Left forelimb (tissue), 1 donor: ENCODE measurements around the gene SLC6A17.

Source experiments
- DNase-seq: peaks from one replicate; pipeline ENCODE4 v3.0.0-alpha.2; 2018; ENCODE audit warnings: low spot score

SLC6A17 gene

DNA sequence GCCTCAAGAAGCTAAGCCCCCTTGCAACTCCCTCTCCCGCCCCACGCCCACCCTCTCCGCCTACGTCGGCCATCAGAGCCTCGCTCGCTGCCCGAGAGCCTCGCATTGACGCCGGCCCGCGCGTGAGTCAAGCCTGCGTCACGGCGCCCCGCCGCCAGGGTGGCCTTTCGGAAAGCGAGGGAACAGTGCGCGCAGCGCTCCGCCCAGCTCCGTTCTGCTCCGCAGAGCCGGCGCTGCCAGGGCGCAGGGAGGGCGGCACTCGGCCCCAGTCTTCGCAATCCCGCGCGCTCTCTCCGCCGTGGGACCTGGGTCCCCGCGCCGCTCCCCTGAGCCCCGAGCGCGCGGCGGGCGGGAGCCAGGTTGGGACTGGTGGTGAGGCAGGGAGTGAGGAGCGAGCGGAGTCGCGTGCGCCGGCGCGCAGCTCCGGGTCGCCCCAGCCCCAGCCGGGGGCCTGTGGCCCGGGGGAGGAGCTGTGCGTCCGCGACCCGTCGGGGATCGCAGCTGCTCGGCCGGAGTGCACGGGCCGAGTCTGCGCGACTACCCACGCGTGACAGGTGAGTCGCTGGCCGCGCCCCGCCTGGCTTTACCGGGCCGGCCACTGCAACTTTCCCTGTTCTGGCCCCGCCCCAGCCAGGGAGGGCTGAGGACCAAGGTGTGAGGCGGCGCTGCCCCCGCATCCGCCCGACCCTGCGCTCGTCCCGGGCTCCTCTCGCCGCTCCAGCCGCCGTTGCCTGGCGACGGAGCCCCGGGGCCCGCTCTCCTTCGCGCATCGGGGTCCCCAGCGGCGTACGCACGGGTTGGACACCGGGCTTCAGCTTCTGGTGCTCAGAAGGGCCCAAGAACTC is at the start of gene SLC6A17:
TSS of gene SLC6A17 (plus strand) at position 165 of the 845 bp plus-strand sequence. CDS start 16,436 bp downstream, outside the sequence.
- DNase-seq = no peak

DNA sequence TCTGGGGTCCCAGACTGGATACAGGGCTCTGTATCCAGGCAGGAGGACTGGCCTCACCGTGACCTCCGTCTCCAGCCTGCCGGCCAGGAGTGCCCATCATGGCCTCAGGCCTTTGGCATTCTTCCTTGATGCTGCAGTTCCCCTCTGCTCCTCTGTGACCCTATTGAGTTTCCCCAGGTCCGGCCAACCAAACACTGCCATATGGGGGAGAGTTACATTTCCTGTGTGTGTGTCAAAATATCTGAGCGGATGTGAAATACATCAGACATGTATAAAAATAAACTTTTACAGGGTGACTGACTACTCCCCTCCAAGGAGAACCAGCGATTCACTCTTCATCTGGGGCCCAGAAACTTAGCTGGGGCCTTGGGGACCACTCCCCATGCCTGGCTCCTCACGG is 48.2 kb upstream of the SLC6A17 start:
- DNase-seq = no peak

DNA sequence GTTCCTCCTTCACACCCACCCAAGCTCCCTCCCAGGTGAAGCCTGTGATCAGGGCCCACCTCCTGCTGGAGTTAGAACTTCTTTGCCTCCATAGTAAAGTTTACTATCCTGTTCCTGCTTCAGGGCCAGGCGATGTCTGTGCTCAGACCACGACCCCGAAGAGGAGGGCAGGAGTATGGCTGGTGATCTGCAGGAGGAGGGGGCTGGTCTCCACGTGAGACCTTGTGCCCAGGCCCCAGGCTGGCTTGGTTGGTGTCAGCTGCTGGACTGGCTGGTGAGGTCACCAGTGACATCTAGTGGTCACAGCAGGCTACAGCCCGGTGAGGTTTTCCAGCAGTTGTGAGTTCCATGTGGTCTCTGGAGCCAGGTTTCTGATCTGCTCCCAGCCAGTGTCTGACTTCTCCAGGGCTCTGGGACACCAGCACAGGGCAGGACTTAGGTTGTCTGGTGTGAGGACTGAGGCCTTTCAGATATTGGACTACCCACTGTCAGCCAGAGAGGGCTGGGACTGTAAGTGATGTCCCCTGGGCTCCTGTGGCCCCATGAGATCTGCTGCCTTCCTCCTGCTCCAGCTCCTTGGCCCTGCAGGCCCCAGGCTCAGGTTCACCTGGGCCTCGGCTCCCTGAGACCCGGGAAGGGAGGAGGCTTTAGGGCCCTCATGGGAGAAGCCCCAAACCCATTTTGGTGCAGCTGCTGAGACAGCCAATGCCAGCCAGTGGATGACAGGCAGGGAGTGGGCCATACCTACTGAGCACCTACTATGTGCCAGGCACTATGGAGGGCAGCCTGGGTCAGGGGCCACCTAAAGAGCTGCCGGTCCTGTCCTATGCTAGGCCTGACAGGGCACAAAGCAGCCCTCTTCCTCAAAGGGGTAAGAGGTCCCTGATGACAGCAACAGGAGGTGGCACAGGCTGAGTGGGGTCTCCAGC is 44.0 kb upstream of the SLC6A17 start:
- peak; percentile 85 for DNase-seq

DNA sequence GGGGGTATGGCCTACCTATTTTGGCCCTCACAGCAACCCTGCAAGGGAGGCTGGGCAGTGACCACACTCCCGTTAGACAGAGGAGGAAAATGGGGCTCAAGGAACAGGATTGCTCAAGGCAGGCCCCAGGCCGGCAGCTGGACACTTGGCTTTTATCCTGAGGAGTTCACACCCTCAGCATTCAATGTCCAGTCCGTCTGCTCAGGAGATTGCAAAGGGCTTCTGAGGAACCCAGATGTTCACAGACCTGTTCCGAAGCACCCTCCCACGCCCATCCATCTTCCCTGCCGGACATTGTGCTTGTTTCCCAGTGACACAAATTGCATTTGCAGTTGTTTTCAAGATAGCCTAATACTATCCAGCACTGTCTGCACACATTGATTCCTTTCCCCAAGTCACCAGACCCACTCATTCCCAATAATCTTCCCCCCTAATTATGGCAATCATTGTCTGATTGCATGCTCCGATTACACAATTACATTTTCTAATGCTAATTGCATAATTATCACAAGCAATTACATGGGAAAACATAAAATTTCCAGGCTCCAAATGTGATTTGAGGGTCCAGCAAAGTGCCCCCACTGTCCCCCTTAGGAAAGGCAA is 42.3 kb upstream of the SLC6A17 start:
- DNase-seq = no peak

DNA sequence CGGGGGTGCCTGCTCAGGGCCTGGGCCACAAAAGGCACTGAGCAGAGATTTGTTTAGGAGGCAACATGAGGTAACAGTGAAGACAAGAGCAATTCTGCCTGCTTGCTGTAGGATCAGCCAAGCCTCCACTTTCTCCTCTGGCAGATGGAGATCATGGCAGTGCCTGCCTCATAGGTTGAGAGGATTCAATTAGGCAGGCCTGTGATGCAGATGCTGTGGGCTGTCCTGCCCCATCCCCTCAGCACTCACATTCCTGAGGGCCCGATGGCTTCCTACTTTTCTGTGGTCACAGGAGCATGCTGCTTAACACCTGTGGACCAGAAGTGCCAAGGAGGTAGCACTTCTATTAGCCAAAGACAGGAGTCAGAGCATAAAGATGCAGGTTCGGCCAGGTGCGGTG is 39.2 kb upstream of the SLC6A17 start:
- DNase-seq = no peak

DNA sequence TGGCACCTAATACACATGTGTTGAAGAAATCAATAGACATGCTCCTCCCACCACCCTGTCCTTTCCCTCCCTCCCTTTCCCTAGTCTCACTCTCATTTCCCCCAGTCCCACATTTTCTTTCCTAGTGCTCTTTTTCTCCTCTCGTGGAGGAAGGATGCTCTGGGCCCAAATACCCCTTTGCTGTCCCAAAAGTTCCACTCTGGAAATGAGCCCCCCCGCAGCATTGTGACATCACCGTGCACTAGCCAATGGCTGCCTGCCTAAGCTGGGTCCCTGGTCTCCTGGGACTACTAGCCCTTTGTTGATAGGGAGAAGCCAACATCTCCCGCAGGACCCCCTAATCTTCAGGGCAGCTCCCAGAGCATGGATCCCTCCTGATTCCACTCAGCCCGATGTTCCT is 38.2 kb upstream of the SLC6A17 start, which contains the start of gene UBL4B:
TSS of gene UBL4B (plus strand) at position 301 of the 400 bp plus-strand sequence. CDS start at position 393, 92 bp downstream.
- DNase-seq = no peak

DNA sequence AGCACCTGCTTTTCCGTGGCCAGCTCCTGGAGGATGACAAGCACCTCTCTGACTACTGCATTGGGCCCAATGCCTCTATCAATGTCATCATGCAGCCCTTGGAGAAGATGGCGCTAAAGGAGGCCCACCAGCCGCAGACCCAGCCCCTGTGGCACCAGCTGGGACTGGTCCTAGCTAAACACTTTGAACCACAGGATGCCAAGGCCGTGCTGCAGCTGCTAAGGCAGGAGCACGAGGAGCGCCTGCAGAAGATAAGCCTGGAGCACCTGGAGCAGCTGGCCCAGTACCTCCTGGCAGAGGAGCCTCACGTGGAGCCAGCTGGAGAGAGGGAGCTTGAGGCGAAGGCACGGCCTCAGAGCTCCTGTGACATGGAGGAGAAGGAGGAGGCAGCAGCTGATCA is 37.6 kb upstream of the SLC6A17 start:
- DNase-seq = no peak

DNA sequence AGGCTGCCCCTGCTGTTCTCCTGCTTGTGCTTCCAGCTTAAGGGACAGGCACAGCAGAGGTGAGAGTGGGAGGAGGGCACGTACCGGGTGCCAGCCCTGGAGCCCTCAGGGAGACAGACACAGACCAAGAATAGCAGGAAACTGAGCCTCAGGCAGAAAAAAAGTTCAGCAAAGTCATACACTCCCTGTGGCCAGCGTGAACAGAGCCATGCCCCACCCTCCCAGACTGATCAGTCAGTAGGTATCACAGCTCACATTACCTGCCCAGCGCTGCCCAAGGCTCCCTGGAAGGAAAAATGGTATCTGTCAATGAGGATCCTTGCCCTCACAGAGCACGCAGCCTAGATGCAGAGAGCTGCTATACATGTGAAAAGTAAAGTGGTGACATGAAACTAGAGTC is 36.7 kb upstream of the SLC6A17 start:
- no peak for DNase-seq

DNA sequence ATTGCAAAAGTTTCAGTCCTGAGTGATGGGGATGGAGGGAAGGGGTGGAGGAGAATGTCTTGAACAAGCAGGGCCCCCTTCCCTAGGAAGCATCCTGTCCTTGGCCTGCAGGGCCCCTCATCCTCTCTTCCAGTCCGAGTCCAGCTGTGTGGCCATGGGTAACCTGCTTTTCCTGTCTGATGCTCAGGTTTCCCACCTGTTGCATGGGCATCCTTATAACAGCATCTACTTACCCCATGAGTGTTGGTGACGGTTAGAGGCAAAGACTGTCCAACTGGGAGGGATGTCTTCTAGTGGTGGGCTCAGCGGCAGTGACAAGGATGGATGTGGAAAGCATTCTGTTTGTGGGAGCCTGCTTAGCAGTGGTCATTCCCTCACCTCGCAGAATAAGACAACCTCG is 36.1 kb upstream of the SLC6A17 start:
- DNase-seq = no peak

DNA sequence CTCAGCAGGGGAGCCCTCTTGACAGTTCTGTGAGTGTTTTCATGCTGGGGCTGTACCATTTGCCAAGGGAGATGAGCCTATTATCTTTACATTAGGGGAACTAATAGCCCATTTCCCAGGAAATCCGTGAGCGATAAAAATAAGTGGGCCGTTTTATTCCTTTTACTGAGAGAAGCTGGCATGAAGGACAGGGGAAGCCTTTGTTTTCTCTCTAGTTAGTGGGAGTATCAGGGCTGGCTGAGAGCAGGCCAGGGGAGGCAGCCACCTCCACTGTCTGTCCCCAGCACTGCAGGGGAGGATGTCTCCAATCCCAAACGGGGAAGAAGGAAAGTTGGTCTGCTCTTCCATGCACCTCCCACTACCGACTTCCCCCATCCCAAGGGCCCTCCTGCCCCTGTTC is 35.5 kb upstream of the SLC6A17 start:
- DNase-seq = no peak

DNA sequence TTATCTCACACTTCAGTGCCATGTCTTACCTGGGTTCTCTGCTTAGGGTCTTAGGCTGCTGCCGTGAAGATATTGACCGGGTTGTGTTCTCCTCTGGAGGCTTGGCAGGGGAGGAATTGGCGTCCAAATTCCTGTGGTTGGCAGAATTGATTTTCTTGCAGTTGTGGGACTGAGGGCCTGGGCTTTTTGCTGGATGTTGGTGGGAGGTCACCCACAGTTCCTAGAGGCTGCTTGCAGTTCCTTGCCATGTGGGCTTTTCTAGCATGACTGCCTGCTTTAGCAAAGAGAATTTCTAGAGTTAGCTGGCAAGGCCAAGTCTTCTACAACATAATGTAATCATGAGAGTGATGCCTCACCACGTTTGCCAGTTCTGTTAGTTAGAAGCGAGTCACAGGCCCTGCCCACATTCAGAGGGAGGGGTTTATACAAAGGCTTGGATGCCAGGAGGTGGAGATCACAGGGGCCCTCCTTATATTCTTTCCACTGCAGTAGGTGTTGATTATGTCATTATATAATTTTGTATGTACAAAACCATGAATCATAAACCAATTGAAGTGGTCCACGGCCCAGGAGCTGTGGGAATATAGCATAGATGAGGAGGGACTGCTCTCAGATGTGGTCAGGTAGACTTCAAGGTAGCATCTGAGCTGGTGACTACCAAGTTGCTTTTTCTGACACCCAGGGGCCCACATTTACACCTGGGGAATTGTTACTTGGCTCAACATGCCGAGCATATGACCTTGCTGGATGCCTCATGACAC is 31.5 kb upstream of the SLC6A17 start:
- DNase-seq = no peak

DNA sequence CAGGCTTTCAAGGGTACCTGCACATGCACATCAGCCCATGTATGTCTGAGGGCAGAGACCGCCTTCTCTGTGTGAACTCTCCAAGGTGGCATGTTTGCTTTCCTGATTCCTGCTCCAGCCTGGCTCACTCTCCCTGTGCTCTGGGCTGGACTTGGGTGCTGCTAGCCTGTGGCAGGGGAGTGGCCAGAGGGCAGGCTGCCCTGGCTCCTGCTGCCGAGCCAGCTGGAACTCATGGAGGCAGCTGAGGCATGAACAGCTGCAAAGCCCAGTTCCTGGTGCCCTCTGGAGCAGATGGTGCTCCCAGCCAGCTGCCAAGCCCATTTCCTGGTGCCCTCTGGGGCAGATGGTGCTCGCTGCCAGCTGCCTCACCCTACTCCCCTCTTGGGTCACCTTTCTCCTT is 30.5 kb upstream of the SLC6A17 start:
- DNase-seq = no peak

DNA sequence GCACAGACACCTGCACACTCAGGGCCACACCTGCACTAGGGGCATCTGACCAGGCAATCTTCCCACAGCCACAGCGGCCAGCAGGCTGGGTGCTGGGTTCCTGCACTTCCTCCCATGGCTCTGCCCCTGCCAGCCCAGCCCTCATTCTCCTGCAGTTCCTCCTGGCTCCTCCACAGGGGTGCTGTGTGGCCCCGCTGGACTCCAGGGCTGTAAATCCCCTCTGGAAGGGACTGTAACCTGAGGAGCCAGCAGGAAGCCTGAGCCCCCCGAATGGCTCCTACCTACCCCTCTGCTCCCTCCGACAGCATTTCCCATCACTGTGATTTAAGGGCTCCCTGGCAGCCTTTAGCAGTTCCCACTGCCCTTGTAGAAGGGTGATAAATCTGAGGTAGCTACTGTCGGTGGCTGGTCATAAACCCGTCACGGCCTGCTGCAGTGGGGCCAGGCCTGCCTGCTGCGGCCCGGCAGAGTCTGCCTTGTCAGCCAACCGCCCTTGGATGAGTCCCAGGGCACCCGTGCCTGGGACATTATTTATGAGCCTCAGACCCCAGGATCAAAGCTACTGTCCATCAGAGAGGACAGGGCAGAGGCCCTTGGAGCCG is 29.2 kb upstream of the SLC6A17 start:
- DNase-seq = no peak

DNA sequence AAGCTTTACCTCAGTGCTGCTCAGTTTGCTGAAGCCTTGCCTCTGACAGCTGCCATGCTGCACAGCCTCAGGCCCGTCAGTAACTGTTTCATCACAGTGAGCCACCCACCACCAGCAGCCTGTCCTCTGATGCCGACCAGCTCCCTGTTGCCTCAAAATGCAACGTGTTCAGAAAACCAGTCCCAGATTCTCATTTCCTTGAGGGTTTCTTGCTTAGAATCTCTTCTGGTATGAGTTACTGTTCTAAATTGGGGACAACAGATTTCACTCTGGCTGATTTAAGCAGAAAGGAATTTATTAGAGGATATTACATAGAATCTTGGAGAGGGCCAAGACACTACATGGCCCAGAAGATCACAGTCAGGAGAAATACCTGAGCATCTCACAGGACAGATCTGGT is 27.1 kb upstream of the SLC6A17 start:
- DNase-seq = no peak

DNA sequence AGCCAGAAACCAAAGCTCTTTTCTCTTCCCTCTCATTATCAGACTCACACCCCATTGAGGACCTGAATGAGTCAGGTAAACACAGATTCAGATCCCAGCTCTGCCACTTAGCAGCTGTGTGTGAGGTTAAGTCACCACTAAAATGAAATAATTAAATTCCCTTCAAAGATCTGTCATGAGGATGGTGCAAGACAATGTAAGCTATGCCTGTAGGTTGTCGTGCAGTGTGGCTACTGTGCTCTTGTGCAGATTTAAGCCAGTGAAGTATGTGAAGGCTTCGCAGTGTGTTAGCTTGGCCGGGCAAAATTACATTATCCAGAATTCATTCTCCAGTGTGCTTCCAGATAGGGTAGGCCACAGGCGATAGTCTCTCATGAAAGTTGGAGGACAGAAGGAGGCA is 24.5 kb upstream of the SLC6A17 start:
- no peak for DNase-seq

DNA sequence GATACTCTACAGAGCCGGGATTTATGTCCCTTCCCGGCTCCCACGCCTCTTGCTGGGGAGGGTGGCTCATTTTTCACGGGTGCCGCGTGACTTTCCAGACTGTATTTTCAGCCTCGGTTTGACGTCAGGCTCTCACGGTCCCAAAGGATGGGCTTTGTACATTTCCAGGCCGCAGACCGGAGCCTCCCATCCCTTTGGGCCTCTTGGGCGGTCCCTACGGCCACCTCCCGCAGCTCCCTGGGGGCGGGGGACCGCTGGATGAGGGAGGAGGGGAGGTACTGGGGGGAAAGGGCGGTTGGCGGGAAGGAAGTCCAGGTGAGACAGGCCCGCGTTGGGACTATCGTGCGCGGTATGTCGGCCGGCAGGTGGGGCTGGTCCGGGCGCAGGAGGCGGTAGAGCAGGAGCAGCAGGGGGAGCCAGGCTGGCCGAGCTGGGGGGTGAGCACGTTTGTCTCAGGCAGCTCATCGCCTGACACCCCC is 20.1 kb upstream of the SLC6A17 start:
- no peak for DNase-seq

DNA sequence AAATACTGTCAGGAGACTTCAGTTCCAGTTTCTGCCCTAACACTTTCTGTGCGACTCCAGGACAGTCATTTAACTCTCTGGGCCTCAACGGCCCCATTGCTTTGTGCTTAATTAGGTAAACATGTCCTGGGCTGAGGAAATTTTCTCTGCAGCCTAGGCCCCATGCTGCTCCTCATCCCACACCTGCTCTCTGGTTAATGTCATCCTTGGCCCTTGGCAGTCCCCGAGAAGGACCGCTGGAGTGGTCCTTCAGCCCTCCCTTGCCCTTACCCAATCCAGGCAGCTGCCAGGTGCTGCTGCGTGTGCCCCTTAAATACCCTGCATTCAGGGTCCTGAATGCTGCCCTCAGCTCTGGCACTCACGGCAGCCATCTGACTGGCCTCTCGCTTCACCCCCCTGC is 19.3 kb upstream of the SLC6A17 start:
- DNase-seq = no peak

DNA sequence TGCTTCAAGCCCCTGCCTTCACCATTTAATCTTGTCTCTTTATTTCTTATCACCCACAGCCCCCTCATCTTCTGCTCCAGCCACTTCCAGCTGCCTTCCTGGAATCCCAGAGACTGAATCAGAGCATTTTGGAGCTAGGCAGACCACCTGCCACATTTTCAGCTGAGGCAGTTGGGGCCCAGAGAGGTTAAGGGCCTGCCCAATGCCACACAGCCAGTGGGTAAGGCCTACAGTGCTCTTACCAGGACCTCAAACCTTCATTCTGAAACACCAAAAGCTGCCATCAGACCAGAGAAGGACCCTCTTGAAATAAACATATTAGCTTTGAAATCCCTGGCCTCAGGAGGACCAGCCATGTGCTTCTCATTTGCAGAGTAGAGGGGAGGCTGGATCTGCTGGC is 17.6 kb upstream of the SLC6A17 start:
- no peak for DNase-seq

DNA sequence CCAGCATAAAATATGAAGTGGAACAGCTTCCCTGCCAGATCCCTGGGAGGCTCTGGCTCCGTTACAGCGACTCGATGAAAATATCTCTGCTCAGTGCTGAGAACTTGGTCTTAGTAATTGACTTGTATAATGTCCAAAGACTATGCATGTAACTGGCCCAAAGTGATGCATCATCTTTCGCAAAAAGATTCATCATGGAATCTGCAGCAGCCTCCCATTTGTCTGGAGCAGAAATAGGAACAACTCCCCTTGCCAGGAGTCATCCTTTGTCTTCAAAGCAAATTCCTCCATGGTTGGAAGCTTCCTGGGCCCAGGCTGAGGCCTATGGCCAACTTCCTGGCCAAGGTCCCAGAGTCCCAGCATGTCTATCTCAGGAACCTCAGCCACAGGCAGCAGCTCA is 16.9 kb upstream of the SLC6A17 start:
- no peak for DNase-seq

DNA sequence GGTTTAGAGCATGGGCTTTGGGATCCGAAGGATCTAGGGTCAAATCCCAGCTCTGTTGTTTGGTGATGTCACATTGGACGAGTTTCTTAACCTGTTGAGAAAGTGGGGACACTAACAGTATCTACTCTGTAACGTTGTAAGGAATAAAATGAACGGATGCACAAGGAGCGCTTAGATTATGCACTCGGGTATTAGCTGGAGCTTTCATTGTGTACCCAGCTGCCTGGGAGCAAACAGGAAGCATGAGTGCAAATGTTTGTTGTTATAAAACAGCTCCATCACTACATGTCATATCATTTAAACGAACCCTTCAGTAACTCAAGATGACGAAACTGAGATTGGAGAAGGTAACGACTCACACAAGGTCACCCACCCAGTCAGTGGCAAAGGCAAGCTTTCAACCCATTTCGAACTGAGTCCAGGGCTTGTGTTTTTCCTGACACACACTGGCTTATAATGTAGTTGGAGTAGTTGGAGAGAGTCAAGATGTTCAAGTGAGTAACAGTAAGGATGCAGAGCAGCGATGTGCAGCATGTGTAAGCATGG is 16.2 kb upstream of the SLC6A17 start:
- no peak for DNase-seq

DNA sequence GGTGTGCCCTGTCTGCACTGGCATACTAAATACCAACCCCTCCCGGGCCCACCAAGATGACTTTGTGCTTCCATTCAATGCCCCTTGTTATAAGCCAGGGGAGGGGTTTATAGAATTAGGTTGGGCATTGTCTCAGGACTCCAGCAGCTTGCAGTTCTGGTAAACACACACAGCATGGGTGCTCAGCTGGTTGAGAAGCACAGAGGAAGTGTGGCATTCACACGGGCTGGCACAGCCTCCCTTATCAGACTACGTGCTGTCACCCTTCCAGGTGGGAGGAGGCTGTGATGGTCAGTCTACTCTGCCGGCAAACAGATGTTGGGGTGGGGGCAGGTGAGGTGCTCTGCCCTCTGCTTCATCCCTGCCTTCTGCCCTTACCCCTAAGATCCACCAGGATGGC is 15.0 kb upstream of the SLC6A17 start:
- DNase-seq = no peak
